Hematopoietic multipotent progenitor cell (in vitro differentiated cells): ENCODE results near the gene TCAP. TPM values are rescaled to one million over a fixed set of nuclear protein-coding genes. Genes with fewer than 3 reads are reported as not detected.
A peak's percentile ranks its signal among the peaks of the same experiment; 100 is the strongest.

Experiments used
- DNase-seq, 3 donors: peaks; one replicate each; pipeline ENCODE4 v3.0.0-alpha.2; 2011 to 2015; ENCODE audit warnings: low read depth in 2 of 3, low spot score in 2 of 3
- total RNA-seq: library from RNA; depleted of rRNA; stranded (reverse); fragments of >200 nt; gene quantifications from one replicate; pipeline ENCODE4 v1.2.3, GENCODE V29; 2012

The TCAP gene, protein sequence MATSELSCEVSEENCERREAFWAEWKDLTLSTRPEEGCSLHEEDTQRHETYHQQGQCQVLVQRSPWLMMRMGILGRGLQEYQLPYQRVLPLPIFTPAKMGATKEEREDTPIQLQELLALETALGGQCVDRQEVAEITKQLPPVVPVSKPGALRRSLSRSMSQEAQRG
- 0.81 TPM for total RNA-seq

DNA sequence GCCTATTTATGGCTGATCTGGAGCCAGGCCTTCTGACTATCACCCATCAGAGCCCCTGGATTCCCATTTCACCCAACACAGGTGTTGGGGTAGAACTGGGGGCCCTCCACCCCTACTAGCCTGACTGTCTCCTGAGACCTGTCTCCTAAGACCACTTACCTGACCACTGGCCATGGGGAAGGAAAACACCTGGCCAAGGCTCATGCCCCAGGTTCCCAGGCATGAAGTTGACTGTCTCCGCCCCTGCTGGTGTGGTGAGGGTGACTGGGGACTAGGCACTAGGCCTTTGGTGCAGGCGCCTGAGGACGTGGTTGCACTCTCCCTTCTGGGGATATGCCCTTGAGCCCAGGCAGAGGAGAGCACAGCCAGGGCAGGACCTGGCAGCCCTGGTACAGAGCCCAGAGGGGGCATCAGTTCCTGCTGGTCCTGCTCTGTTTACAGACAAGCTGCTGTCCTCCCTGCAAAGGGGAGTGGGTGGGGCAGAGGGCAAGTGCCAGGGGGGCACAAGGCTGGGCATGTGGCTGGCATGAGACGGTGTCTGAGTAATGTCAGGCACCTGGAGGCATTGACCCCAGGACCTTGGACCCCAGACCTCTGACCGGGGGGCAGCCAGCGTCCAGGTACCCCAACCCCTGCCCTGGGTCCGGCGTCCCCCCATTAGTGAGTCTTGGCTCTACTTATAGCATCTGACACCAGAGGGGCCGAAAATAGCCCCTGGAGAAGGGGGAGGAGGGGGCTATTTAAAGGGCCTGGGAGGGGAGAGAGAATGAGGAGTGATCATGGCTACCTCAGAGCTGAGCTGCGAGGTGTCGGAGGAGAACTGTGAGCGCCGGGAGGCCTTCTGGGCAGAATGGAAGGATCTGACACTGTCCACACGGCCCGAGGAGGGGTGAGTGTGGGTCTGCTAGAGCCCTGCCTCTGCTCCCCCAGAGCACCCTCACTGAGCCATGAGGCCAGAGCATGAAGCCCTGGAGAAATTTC is at the start of gene TCAP:
TSS of gene TCAP (plus strand) at position 769 of the 981 bp plus-strand sequence. CDS start at position 780, 11 bp downstream.
- DNase-seq = no peak

DNA sequence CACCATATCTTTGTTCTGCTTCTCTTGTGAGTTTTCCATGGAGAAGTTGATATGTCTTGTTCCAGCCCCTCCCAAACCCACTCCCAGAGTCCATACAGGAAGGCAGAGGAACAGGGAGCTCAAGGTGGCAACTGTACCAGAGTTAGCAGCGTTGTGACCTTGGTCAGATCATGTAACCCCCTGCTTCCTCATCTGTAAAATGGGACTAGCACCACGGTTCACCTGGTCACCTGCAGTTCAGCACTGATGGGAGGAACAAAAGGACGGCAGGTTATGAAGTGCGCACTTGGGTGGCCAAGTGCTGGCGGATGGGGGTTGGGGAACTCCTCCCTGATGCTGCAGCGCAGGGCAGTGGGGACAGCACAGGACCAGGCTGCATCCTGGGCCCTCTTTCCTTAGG is 49.7 kb upstream of the TCAP start:
- no peak for DNase-seq

DNA sequence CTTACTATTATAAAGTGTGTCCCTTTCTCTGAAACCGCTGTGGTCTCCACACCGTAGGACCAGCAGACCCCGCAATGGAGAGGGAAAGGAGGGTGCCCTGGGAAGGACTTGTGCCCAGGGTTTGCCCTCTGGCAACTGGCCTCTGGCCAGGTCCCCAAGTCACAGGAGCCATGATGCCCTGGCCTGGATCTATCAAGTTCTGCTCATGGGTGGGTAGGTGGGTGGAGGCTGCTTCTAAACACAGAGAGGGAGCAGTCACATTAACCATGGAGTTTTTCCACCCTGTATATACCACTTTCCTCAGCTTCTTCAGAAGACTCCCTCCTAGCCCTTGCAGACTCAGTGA is 48.1 kb upstream of the TCAP start:
- no peak for DNase-seq

DNA sequence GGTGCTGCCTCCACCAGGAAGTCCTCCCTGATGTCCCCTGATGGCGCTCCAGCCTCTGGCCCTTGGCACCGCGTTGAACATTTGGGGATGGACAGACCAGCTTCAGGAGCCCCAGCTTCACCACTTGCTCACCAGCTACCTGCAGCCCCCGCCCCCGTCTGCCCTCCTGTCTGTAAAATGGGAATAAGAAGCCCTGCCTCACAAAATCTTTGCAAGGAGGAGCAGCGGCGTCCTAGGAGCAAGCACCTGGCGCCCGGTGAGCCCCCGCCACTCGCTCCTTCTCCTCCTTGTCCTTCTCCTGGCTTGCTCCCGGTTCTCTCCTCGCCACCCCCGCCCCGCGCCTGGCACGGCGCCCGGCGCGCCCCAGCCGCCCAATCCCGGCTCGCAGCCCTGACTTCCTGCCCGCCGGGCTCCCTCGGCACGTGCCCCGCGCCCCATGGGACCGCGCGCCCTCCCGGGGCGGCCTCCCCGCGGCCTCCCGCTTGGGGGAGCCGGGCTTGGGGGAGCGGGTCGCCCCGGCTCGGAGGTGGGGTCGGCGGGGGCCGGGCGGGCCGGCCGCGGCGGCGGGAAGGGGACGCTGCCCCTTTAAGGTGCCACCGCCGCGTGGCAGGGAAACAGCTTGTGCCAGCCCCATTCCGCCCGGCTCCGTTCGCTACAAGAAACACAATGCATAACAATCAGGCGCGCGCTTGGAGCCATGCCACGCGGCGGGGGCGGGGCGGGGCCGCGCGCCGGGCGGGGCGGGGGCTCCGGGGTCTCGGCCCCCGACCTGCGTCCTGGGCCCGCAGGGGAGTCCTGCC is 47.5 kb upstream of the TCAP start:
- DNase-seq = peak in 2 of 3 donors; percentile 51 to 65

DNA sequence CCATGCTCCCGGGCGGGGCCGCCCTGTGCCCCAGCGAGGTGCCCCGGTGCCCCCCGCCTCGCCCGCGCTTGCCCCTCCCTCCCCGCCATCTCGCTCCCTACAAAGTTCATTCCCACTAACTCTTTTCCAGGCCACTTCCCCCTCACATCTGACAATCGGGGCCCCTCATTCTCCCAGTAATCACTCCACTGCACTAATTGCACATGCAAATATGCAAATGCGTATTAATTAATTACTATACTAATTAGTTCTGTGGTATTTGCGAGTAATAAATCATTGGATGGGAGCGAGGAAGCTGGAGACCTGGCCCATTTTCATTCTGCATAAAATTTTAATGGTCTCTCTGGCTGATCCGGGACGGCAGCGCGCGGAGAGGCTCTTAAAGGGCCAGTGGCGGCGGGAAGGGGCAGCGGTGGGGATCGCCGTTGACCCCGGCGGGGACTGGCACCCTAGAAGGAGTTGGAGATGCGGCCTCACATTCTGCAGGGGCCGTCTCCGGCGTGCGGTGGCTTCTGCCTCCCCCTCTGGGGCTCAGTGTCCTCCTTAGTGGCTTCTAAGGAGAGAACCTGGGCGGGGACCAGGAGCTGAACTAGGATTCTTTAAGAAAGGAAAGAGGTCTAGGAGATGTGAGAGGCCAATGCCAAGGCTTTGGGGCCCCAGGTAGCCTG is 46.8 kb upstream of the TCAP start:
- DNase-seq = no peak

DNA sequence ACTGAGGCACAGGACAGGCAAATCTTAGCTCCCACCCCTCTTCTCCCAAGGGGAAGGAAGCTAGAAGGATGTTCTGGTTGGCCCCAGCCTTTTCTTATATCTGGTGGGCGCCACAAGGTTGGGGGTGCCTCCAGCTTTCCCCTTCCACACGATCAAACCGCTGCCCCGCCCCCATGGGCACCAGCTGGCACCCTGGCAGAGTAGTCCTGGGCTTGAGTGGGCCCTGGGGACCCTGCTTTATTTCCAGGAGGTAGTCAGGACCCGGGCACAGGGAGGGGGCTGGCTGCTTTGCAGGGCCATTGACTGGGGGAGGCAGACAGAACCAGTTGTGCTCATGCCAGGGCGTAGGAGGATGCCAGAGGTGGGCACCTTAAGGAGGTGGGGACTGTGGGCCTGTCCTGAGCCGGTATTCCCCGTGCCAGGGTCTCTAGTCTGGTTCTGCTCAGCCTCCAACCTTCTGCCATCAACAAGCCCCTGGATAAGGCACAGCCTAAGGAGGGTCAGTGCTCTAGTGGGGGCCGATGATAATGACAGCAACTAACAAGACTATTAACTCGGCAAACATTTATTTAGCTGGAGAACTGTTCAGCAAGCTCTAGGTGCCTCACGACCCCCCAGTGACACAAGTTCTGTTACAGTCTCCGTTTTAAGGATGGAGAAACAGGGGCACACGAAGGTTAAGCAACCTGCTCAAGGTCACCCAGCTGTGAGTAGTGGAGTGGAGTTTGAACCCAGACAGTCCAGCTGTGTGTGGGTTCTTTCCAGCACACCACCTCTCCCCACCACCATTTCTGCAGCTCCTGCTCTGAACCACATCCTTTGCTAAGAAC is 46.0 kb upstream of the TCAP start:
- DNase-seq = no peak

DNA sequence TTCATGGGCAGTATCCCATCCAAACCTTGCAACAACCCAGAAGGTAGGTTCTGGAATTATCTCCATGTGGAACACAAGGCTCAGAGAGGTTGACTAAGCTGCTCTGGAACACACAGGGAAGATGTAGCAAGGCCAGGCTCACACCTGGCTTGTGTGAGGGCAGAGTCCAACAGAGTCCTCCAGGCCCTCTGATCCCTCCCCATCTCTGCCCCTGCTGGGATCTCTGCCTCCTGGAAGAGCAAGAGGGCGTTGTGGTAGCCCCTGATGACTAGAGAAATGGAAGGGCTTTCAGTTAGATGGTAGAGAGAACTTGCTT is 45.4 kb upstream of the TCAP start:
- no peak for DNase-seq

DNA sequence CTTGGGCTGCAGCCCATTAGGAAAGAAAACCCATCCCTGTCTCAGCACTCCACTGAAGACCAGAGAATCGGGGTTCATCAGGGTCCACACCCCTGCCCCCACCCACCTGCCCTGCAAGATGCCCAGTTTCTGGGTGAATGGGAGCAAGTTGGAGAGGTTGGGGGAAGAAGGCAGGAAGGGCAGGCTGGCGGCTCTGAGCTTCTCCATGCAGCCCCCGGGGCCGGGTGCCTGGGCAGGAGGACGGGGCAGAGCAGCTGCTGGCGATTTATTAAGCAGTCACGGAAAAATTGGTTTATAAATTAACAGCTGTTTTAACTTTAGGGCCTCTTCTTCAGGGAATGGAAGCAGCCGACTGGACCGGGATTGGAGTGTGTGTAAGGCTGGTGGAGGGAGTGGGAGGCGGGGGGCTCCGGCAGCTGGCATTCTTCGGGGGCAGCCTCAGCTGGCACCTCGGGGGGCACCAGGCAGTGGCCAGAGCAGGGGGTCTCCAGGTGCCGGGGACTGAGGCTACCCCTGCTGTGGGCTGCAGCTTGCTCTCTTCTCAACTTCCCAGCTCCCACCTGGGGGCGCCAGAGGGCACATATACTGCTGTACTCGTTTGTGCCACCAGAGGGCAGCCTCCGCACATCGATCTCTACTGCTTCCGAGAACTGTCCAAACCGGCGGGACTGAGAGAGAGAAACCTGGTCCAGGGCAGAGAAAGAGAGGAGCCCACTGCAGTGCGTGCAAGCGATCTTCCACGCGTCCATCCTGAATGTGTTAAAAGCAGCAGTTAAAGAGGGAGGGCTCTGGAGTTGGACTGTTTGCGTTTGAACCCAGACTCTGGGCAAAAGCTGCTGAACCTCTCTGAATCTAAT is 43.4 kb upstream of the TCAP start:
- DNase-seq = peak; percentile 74 to 92 (median 89)

DNA sequence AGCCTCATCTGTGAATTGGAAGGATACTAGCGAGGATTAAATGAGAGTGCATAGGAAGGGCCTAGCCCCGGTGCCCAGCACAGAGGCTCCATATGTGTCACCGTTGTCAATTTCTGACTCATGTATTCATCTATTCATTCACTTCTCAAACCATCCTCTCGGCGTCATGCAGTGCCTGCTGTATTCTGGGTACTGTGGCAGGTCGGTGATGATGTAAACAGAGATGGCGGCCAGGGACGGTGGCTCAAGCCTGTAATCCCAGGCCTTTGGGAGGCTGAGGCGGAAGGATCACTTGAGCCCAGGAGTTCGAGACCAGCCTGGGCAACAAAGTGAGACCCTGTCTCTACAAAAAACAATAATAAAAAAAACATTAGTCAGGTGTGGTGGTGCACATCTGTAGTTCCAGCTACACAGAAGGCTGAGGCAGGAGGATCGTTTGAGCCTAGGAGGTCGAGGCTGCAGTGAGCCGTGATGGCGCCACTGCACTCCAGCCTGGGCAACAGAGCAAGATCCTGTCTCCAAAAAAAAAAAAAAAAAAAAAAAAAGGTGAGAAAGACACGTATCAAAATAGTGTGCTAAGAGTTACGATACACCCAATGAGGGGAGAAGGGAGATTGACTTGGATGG is 42.7 kb upstream of the TCAP start:
- no peak for DNase-seq

DNA sequence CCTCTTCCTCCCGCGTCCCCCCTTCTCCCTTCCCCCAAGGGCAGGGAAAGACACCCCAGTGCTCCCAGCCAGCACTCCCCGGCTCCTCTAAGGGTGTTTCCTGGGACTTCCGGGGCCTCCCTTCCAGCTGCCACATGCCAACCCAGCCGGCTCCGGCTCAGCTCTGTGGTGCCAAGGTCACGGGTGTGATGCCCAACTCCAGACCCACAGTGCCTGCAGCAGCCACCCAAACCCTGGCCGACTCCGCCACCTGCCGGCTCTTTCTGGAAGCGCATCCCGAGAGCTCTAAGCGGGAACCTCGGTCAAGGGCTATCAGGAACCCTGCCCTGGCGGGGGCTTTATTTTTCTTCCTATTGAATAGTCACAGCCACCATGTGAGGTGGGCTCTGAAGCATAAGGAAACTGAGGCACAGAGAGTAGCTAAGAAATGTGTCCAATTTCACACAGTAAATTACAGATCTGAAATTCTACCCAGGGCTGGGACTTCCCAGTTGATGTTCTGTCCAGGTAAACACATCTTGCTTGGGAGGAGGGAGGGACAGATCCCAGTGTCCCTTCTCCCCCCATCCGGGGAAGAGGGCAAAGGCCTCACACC is 41.7 kb upstream of the TCAP start:
- DNase-seq = peak; percentile 63 to 83 (median 74)

DNA sequence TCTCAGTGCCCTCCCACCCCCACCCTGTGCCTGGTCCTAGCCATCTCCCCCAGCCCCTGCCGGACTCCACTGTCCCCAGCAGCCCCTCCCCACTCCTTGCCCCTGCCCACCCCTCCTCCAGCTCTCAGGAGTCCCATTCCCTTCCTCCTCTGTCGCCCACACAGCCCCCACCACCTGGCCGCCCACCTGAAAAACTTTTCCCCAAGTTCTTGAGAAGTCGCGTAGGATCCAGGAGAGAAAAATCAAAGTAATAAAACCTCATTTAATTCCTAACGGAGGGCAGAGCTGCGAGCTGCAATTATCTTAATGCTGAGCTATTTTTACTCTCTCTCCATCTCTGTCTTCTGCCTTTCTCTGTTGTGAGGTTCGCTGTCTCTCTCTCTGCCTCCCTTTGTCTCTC is 40.8 kb upstream of the TCAP start:
- DNase-seq = no peak

DNA sequence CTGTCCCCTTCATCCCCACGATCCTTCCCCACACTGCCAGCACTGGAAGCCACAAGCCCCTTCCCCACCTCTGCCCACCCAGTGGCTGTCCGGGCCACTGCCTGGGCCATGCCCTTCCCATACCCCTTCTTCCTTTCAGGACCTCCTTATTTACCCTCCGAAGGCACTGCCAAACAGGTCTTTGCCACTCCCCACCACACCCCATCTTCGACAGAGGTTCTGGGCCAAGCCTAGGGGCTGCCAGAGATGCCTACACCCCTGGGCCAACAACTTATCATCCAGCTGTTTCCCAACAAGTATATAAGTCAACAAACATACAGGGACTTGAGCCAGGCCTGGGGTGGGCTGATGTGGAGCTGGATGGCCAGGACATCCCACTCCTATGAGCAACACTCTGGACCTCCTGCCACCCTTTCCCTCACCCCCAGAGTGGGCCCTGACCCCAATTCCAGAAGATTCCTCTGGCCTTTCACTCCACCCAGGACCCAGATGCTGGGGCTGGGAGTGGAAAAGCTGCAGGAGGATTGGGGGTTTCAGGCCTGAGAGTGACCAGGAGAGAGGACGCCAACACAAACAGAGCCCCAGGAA is 39.9 kb upstream of the TCAP start:
- DNase-seq = no peak

DNA sequence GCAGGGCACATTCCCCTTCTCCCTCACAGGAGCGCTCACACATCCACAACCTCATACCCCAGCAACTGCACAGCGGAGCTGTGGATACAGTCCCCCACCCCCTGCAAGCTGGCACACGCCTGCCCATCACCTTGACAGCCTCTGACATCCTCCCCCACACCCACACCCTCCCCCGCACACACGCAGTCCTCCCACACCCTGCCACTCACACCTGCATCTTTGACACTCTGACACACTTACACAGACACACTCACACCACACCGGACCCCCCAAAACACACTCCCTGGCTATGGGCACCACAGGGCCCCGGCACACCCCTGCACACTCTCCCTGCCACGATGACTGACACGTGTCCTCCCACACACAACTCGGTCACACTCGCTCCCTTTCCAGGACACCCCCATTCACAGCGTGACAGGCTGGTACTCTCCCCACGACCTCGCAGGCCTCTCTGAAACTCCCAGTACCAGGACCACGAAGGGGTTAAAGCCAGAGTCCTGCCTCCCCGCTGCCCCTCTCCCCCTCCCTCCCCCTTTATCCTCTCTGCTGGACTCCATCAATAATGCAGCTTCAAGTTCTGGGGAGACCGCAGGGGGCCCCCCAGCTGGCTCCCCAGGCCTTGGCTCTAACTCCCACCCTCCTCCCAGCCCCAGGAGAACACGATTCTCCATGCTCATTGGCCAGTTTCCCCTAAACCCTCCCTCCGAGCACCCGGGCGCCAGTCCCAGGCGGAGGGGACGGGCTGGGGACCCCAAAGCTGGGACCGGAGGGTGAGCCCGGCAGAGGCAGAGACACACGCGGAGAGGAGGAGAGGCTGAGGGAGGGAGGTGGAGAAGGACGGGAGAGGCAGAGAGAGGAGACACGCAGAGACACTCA is 38.7 kb upstream of the TCAP start, which contains the start of gene PPP1R1B:
TSS of gene PPP1R1B (plus strand) at position 782 of the 876 bp plus-strand sequence. CDS start 441 bp downstream, outside the sequence.
- DNase-seq = no peak

DNA sequence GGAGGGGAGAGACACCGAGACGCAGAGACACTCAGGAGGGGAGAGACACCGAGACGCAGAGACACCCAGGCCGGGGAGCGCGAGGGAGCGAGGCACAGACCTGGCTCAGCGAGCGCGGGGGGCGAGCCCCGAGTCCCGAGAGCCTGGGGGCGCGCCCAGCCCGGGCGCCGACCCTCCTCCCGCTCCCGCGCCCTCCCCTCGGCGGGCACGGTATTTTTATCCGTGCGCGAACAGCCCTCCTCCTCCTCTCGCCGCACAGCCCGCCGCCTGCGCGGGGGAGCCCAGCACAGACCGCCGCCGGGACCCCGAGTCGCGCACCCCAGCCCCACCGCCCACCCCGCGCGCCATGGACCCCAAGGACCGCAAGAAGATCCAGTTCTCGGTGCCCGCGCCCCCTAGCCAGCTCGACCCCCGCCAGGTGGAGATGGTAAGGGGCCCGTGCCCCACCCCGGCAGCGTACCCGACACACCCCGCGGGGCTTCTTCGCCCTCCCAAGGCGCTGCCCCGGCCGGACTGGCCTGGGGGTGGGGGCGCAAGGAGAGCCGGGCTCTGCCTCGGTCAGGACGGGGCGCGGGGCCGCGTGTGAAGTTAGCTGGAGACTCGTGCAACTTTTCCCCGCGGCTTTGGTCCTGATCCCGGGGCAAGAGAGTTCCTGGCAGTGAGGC is 38.0 kb upstream of the TCAP start:
- DNase-seq = no peak

DNA sequence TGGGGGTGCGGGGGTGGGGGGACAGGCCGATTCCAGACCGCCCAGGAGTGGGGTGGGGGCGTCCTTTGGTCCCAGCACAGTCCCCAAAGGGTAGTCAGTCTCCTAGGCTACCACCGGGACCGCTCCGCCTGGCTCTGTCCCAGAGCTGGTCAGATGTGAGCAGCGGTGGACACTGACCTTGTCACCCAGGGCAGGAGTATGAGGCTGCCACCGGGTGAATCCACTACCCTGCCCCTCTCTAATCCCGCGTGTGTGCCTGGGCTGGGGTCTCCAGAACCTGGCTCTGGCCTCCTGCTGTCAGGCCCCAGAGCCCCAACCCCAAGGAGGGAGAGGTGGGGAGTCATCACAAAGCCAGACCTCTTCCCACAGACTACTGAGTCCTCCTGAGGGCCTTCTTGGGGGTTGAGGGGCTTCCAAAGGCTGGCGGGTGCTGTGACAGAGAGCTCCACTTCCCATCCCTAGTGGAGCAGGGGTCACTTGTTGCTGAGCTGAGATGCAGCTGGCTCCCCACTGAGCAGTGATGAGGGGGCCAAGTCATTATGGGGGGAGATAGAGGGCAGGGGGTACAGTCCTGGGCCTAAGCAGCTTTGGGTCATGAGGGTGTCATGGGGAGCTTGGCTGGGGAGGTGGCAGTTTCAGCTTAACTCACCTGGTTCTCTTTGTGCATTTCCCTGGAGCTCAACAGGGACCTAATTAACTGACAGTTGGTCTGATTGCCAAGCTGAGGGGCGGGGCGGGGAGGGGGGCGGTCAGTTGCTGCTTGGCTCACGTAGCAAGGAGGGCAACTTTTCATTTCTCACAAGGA is 37.2 kb upstream of the TCAP start:
- DNase-seq = no peak
